Activated B cell treated with CpG ODN at 0.5 μM for 24 hours (primary cell): ENCODE results near the gene MRPL16. TPM values are rescaled to one million over a fixed set of nuclear protein-coding genes. Genes with fewer than 3 reads are reported as not detected.
A peak's percentile ranks its signal among the peaks of the same experiment; 100 is the strongest.

Experiments used
- ATAC-seq: fragments of 200-7000 bp; cut with Tn5 transposase; one replicate; pipeline ENCODE4 v1.10.0; 2021; ENCODE audit warnings: low read depth, mild to moderate bottlenecking, moderate library complexity
- CTCF ChIA-PET: fragments of 350-600 bp; sonication (Branson Sonifier 250); formaldehyde crosslinking; loops from one replicate; lab custom pipeline; 2021; ENCODE audit warnings: antibody characterized with exemption; lab: Charles Lee
- POLR2A ChIA-PET: fragments of 350-600 bp; sonication (Branson Sonifier 250); formaldehyde crosslinking; loops from one replicate; lab custom pipeline; 2021; ENCODE audit warnings: antibody characterized with exemption; lab: Charles Lee
- DNase-seq: peaks from one replicate; pipeline ENCODE4 v3.0.0; 2022
- H3K27ac Mint-ChIP-seq: one replicate; pipeline ENCODE4 v1.8.0; 2020; ENCODE audit warnings: mixed read lengths
- H3K27me3 Mint-ChIP-seq: one replicate; pipeline ENCODE4 v1.8.0; 2021; ENCODE audit warnings: mixed read lengths
- H3K36me3 Mint-ChIP-seq: one replicate; pipeline ENCODE4 v1.8.0; 2021; ENCODE audit warnings: low read depth, mixed read lengths
- H3K4me1 Mint-ChIP-seq: one replicate; pipeline ENCODE4 v1.8.0; 2021; ENCODE audit warnings: mixed read lengths
- H3K4me3 Mint-ChIP-seq: one replicate; pipeline ENCODE4 v1.8.0; 2020; ENCODE audit warnings: mild to moderate bottlenecking, mixed read lengths
- H3K9me3 Mint-ChIP-seq: one replicate; pipeline ENCODE4 v1.8.0; 2020; ENCODE audit warnings: mixed read lengths
- CTCF ChIP-seq: fragments of 200-600 bp; IDR thresholded peaks from one replicate; pipeline ENCODE4 v1.8.0; 2022; ENCODE audit warnings: antibody characterized with exemption, mild to moderate bottlenecking
- intact Hi-C: fragments of 100-400 bp; cut with micrococcal nuclease; formaldehyde crosslinking; loops from one replicate; pipeline ENCODE4 v1.15.1; 2024
- total RNA-seq: library from RNA; stranded (reverse); gene quantifications from 2 replicates; pipeline ENCODE4 v1.2.3, GENCODE V29; 2022

Gene MRPL16
- total RNA-seq, 1 donor from 2014 or later, result 57.7 TPM

- Mint-ChIP-seq H3K36me3 (peaks cover 20% of the 10 kb centered on the region), H3K4me3 (no peak overlapping the region), H3K27me3 (no peaks in the 10 kb centered on the region), H3K27ac (peak overlapping the region; percentile 92), H3K9me3 (no peaks in the 10 kb centered on the region), H3K4me1 (peaks cover 36% of the 10 kb centered on the region)
- ATAC-seq (no peak), DNase-seq (no peak)
- intact Hi-C loops, result no loop called here
- ChIA-PET CTCF (interaction anchor here (1.2 to 1.8 kb wide), 3 partner anchors 18 to 32 kb away, joined by 3 to 16 read pairs (median 6); partner anchors contain the start of gene STX3), POLR2A (interaction anchor here (0.9 to 2.9 kb wide), 3 partner anchors 12 to 104 kb away, joined by 3 to 43 read pairs (median 10); partner anchors contain the start of genes PATL1 and STX3)
- no peak for TF ChIP-seq CTCF
These were observed 37.5 kb downstream of the MRPL16 start for GRCh38 chr11:59773083-59773440.

- no peak for ATAC-seq
- CTCF ChIA-PET, result interaction anchor here (1.2 to 1.8 kb wide), 3 partner anchors 17 to 34 kb away, joined by 3 to 16 read pairs (median 6); partner anchors contain the start of gene STX3
- no peaks in the 10 kb centered on the region for H3K9me3 Mint-ChIP-seq
- H3K36me3 Mint-ChIP-seq, result peaks cover 16% of the 10 kb centered on the region
- peak overlapping the region; percentile 92 for H3K27ac Mint-ChIP-seq
- DNase-seq, result no peak
- TF ChIP-seq CTCF, result no peak
- no peaks in the 10 kb centered on the region for H3K27me3 Mint-ChIP-seq
- POLR2A ChIA-PET, result interaction anchor here (0.7 to 2.9 kb wide), 5 partner anchors 12 to 156 kb away, joined by 3 to 43 read pairs (median 5); partner anchors contain the start of genes OSBP, PATL1 and STX3
- intact Hi-C loops, result loop anchor here (1.0 kb wide), 1 partner anchor 17 kb away; no protein-coding TSS in a partner anchor
- H3K4me1 Mint-ChIP-seq, result peaks cover 35% of the 10 kb centered on the region
- H3K4me3 Mint-ChIP-seq, result peak overlapping the region; percentile 62
These were observed 39.0 kb downstream of the MRPL16 start for GRCh38 chr11:59771605-59772004.

- Mint-ChIP-seq H3K4me1 (peaks cover 34% of the 10 kb centered on the region), H3K9me3 (no peaks in the 10 kb centered on the region), H3K4me3 (no peak overlapping the region), H3K27me3 (no peaks in the 10 kb centered on the region), H3K27ac (no peak overlapping the region), H3K36me3 (peaks cover 14% of the 10 kb centered on the region)
- intact Hi-C loops, result no loop called here
- POLR2A ChIA-PET, result interaction anchor here (0.6 to 2.9 kb wide), 2 partner anchors 15 to 102 kb away, joined by 4 to 43 read pairs; partner anchors contain the start of genes PATL1 and STX3
- CTCF ChIA-PET, result no interaction called here
- no peak for ATAC-seq
- no peak for TF ChIP-seq CTCF
- no peak for DNase-seq
These were observed 39.7 kb downstream of the MRPL16 start for GRCh38 chr11:59770869-59771268.

- no peak overlapping the region for H3K27ac Mint-ChIP-seq
- ChIA-PET POLR2A (no interaction called here), CTCF (interaction anchor here (1.5 kb wide), 1 partner anchor 16 kb away, joined by 4 read pairs; the partner anchor contains the start of gene STX3)
- peaks cover 34% of the 10 kb centered on the region for H3K4me1 Mint-ChIP-seq
- DNase-seq (no peak), ATAC-seq (no peak)
- H3K36me3 Mint-ChIP-seq, result peaks cover 10% of the 10 kb centered on the region
- no peaks in the 10 kb centered on the region for H3K27me3 Mint-ChIP-seq
- intact Hi-C loops, result no loop called here
- H3K9me3 Mint-ChIP-seq, result no peaks in the 10 kb centered on the region
- no peak overlapping the region for H3K4me3 Mint-ChIP-seq
- TF ChIP-seq CTCF, result no peak
These were observed 40.3 kb downstream of the MRPL16 start for GRCh38 chr11:59770319-59770718.

GRCh38 chr11:59769828-59770227 lies 40.8 kb downstream of the MRPL16 start:
- TF ChIP-seq CTCF, result no peak
- ChIA-PET POLR2A (no interaction called here), CTCF (interaction anchor here (1.5 kb wide), 1 partner anchor 15 kb away, joined by 4 read pairs; the partner anchor contains the start of gene STX3)
- Mint-ChIP-seq H3K4me1 (peaks cover 39% of the 10 kb centered on the region), H3K36me3 (peaks cover 7% of the 10 kb centered on the region), H3K27ac (no peak overlapping the region), H3K27me3 (no peaks in the 10 kb centered on the region), H3K9me3 (no peaks in the 10 kb centered on the region), H3K4me3 (no peak overlapping the region)
- DNase-seq (no peak), ATAC-seq (no peak)
- intact Hi-C loops, result no loop called here
